HPDE6-E6E7 (cell line): ENCODE data around the gene GJD3.

Experiments
- DNase-seq: peaks from one replicate; pipeline ENCODE4 v3.0.0; 2011; ENCODE audit warnings: missing footprints; ENCODE audit errors: extremely low spot score

Gene GJD3

DNA sequence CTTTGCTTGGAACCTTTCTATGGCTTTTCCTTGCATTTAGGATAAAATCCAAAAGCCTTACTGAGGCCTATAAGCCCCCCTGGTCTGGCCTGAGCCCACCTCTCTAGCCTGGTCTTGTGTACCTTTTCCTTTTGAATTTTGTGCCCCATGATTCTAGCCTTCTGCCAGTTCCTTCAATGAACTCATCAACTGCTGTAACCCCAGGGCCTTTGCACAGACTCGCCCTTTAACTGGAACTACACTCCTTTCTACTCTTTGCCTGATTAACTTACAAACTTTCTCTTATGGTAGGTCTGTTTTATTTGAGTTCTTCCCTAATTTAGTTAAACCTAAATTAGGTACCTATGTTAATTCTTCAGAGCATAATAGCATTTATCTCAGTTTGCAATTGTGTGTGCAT is 24.2 kb downstream of the GJD3 start:
- no peak for DNase-seq

DNA sequence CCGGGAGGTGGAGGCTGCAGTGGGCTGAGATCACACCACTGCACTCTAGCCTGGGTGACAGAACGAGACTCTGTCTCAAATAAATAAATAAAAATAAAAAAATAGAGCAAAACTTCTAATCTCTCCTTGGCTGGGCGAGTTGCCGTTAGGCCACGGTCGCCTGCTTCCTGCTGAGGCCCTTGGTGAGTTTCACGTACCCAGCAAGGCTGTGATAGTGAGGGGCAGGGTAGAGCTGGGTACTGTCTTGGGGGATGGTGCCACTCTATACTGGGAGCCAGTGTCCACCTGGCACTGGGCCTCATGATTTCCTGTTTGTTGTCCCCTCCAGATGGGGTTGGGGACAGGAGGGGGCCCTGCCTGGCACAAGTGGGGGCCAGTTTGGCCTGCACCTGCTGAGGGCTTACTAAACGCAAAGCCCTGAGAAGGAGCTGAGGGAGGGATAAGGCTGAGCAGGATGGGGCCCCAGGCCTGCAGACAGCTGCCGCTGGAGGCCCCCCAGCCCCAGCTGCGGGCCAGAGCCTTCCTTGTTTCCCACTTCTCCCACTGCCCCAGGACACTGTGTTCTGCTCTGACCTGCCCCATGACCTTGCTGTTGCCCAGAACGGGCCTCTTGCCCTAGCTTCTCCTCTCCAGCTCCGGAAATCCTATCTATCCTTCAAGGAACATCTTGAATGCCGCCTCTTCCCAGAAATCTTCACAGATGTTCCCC is 25.4 kb downstream of the GJD3 start:
- DNase-seq, result no peak

DNA sequence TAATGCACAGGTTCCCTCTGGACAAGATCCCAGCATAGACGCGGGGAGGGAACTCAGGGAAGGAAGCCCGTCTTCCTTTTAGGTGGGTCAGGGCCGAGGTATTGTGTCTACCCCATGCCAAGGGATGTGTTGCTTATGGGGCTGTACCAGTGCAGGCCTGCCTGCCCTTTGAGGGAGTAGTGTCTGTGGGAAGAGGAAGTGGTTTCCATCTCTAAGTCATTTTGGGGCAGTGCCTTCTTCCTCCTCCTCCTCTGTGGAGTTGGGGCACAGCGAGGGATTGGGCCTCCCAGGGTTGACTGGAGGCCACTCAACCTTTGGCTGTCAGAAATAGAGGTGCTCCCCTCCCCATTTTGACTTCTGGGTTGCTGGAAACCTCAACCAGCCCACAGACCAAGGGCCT is 26.5 kb downstream of the GJD3 start:
- DNase-seq, result no peak

DNA sequence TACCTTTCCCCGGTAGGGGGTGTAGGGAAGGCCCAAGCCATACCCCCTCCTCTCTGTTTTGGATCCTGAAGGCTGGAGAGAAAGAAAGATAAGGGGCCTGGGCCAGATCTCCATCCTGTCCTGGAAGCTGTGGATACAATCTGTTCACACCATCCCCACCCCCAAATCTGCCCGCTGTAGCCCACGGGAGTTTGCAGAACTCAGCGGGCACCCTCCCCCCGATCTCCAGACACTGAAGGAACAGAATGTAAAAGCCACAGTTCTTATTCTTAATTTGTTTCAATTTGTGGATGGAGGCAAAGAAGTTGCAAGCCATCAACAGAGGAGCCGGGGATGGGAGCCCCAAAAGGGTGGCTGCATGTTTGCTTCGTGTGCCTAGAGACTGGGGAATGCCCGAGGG is 27.2 kb downstream of the GJD3 start:
- no peak for DNase-seq

DNA sequence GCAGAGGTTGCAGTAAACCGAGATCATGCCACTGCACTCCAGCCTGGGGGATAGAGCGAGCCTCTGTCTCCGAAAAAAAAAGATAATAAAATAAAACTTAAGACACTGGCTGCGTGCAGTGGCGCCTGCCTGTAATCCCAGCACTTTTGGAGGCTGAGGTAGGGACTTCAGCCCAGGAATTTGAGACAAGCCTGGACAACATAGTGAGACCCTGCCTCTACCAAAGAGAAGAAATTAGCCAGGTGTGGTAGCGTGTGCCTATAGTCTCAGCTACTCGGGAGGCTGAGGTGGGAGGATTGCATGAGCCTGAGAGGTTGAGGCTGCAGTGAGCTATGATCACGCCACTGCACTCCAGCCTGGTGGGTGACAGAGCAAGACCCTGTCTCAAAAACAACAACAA is 28.9 kb downstream of the GJD3 start:
- no peak for DNase-seq

DNA sequence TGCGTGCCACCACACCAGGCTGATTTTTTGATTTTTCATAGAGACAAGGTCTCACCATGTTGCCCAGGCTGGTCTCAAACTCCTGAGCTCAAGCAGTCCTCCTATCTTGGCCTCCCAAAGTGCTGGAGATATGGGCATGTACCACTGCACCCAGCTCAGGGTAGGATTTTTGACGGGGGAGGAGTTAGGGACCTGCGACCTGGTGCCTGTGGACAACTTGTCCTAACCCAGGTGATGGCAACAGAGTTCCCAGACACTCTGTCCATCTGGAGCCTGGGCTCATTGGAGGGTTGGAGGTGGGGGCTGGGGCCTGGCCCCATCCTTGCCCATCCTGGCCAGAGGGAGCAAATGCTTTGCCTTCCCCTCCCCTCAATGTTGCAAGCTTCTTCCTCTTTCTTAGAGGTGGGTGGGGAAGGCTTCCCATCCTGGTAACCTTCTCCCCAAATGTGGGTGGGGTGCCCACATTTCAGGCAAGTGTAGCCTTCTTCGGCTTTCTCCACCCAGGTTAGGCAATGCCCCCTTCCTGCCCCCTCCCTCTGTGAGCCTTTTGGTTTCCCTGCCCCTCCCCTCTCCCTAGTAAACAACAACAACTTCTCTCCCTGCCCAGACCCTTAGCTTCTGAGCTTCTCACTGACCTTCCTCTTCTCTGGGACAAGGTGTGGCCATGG is 30.6 kb downstream of the GJD3 start:
- DNase-seq, result no peak

DNA sequence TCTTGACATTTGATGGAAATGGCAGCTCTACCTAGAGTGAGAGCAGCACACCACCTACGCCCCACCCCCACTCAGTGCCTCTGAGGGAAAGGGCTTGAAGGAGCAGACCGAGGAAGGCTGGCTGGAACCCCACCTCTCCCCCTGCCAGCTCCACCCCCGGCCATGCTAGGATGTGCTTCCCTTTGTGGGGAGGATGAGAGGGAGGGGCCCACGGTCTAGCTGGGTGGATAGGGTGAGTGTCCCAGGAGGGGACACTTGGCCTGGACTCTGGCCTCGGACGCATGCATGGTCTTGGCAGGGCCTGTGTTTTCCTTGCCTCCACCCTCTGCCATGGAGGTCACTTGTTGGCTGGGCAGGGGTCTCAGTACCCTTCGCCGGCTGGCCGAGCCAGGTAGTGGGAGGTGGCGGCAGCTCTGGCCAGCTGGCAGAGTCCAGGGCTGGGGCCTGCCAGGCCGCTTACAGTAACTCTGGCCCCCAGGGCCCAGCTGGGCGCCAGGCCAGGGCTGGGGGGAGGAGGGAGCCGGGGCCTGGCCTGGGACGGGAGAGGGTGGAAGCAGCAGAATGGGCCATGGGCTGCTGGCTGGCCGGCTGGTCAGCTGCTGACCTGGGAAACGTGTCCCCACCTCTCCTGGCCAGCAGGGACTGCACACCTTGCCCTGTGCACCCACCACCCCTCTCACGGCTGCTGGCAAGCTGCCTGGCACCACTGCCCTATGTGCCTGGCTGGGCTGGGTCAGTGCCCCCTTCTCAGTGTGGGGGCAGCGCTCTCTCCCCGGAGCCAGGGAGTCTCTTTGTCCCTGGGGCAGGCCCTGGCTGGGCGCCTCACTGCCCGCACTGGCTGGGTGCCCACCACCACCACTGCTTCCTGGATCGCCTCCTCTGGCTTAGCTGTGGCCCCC is 32.5 kb downstream of the GJD3 start:
- no peak for DNase-seq

DNA sequence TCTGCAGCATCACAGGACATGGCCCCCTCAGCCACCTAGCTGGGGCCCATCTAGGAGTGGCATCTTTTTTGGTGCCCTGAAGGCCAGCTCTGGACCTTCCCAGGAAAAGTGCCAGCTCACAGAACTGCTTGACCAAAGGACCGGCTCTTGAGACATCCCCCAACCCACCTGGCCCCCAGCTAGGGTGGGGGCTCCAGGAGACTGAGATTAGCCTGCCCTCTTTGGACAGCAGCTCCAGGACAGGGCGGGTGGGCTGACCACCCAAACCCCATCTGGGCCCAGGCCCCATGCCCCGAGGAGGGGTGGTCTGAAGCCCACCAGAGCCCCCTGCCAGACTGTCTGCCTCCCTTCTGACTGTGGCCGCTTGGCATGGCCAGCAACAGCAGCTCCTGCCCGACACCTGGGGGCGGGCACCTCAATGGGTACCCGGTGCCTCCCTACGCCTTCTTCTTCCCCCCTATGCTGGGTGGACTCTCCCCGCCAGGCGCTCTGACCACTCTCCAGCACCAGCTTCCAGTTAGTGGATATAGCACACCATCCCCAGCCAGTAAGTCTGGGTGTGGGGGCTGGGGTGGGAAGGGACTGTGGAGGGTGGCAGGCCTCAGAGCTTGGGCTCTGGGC is 33.6 kb downstream of the GJD3 start:
- no peak for DNase-seq

DNA sequence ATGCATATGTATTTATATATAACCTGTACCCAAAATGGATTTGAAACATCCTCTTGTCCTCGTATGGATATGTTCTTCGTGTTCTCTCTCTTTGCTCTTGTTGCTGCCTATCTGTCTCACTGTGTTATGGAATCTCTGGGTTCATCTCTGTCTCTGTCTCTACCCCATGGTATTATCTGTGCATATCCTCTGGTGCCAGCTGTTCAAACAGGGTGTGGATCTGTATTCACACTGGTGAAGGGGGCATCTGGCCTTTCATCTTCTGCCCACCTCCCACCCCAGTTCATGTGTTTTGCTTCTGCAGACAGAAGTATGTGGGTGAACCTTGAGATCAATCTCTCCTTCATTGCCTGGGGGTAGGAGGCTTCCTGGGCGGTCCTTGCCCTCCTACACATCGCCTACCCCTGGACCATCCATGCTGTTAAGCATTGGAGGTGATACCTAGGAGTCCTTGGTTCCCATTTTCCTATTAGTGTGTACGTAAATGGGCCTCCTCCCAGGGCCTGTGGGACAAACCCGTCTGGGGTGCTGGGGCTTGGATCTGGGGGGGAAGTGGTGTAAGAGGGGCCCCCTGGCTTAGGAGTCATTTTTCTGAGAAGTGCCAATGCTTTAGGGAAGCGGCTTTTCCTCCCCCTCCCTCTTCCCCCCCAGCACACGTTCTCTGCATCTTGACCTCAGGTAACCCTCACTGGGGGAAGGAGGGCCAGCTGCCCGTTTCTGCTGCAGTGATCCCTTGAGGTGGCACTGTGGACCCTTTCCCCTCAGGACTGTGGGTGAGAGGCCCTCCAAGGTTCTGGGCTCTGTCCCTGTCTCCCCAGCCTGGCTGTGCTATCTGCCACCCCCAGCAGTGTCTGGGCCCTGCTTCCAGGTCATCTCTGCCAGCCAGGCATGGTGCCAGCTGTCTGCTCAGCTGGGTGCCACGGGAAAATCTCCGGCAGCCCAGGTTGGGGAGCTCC is 34.4 kb downstream of the GJD3 start:
- DNase-seq, result no peak

DNA sequence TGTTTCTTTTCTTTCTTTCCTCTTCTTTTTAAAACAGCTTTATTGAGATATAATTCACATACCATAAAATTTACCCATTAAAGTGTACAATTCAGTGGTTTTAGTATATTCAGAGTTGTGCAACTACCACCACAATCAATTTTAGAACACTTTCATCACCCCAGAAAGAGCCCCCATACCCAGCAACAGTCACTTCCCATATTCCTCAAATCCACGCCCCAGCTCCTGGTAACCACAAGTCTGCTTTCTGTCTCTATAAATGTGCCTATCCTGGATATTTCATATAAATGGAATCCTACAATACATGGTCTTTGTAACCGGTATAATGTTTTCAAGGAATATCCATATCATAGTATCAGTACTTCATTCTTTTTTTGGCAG is 36.2 kb downstream of the GJD3 start:
- DNase-seq, result no peak

DNA sequence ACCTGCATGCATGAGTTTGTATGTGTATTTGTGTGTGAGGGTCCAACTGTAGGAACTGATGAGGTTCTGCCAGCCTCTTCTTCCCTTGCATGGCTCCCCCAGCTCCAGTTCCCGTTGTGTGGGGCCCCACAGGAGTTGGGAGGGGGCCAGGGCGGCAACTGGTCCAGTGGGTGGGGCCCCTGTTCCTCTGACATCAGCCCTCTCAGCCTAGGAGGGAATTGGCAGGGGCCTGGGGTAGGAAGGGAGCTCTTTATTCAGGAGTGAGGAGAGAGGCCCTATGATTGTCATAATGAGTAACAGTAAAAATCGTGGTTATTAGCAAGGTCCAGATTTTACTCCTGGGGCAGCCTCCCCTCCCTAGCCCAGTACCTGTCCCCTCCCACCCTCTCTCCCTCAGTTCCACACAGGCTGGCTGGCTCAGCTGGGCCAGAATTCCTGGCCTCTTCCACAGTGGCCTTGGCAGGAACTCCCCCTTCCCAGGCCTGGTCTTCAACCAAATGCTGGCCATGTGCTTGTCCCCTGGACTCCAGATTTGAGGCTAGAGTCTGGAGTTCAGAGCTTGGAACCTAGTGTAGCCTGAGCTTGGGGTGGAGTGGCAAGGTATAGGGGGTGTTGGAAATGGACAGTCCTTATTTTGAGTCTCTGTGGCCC is 36.7 kb downstream of the GJD3 start:
- no peak for DNase-seq

DNA sequence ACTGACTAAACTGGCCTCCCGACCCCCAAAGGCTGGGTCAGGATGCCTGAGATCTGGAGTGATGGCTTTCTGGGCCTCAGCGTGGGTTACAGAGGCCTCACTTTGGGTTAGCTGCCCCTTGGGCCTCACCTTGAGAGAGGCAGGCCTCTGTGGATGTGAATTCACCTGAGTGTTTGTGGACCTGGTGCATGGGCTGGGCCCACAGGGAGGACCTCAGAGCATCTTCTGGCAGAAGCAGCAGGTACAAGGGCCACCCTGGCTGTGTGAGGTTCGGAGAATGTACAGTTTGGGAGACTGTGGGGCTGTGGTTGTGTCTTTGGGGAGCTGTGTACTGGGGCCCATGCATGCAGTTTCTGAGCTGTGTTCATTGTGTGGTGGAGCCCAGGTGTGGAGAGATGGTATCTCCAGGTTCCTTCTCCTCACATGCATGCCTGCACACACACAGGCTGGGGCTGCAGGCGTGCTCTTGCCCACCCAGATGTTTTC is 37.2 kb downstream of the GJD3 start:
- DNase-seq, result no peak

DNA sequence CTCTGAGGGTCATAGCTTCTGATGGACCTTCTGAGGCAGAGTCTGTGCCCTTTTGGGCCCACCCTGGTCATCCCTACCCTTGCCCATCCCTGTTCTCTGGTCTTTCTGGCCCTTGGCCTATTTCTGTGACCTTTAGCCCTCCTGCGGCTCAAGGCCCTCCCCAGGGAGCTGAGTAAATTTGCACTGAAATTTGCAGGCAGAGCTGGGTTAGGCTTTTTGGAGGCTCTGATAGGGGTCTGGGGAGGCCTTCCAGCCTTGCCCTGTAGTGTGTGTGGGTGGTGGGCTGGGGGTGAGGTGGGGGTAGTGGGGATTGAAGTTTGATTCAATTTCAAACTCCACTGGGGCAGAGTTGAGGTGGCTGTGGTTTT is 37.7 kb downstream of the GJD3 start:
- no peak for DNase-seq

DNA sequence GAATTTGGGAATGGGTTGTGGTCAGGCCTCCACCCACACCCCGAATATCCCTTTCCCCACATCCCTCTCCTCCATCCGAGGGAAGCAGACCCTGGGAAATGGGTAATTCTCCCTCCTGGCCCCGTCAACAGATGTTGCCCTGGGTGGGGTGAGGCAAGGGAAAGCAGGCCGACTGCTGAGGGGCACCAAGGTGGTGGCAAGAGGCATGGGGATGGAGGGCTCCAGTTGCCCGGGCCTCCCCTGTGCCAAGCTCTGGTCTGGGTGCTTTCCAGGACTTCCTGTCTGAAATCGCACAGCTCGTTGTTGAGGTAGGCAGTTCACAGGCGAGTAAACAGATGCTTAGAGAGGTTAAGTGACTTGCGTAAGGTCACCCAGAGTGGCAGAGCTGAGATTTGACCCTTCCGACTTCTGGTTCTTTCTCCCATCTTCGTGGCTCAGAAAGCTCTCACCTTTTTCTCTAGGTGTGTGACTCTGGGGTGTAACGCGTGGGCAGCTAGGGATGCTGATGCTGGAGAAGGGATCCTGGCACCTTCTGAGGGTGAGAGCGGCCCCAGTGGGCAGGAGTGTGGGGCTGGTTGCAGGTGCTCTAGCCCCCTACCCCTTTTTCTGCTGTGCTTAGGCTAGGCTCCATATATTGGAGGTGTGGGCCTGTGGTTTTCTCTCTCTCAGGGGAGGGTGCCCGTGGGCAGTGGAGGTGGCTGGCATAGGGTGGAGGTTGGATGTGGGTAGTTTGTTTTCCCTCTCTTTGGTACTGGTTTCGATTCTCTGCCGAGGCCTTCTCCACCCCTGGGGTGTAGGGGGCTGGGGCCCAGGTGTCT is 38.3 kb downstream of the GJD3 start:
- no peak for DNase-seq

DNA sequence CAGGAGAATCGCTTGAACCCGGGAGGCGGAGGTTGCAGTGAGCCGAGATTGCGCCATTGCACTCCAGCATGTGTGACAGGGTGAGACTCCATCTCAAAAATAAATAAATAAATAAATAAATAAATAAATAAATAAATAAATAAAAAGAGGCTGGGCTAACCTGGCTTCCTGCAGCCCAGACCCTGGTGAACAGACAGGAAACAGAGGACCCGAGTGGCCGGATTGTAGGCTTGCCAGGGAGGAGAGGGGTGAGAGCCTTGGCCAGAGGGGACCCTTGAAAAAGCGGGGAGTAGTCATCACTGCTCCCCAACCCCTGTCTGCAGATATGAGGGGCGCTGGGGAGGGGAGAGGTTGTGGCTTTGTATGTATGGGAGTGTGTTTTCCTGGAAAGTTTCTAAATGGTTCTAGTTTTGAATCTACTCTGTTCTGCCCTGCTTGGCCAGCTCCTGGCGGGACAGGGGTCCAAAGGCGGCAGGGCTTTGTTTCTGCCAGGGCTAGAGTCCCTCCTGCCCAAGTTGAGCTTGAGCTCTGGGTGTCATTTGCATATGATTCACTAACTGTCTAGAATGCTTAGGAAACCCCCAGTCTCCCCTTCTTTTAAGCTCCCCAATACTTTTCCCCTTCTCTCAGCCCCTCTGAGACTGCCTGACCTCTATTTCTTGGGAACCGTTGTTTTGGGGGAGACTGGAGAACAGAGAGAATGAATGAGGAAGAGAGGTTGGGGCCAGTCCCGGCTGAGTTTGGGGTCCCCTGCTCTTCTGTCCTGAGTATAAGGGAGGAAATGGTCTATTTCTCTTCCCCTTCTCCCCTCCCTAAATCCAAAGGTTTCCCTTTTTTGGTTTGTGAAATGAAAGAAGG is 39.2 kb downstream of the GJD3 start:
- no peak for DNase-seq

DNA sequence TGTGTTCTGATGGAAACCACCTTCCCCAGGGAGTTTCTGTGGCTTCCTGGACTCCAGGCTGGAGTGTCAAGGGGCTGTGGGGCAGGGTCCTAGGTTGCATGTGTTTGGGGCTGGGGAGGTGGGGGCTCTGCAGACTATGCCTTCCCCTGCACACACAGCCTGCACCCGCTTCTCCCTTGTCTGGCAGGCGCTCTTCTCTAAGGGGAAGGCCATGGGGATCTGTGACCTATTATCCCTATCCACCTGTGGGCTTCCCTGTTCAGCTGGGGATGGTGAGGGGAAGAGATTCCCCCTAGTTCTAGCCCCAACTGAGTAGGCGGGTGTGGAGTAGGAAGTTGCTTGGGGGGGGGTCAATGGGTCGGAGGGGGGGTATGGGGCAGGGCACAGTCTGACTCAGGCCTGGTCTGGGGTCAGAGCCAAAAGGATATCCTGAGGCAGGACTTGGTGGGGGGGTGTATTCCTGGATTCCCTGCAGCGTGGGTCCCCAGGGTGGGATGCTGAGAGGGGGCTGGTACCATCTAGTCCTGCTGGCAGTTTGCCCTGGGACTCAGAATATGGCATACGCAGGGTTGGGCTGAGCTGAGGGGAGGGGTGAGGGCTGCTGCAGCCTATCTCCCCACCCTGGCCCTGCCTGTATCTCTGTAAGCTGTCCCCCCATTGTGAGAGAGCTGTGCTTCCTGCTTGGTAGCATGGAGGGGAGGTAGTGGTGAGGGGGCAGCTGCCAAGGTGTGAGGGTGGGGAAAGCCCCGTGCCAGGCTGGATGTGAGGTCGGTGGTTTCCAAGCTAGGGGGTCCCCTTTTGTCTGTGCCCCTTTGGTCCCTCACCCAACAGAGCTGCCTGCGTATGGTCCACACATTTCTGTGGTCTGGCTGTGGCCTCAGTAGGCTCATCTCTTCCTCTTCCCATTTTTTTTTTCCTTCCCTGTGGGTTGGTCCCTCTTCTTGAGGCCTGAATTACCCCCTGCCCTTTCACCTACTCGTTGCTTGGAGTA is 40.9 kb downstream of the GJD3 start:
- no peak for DNase-seq
